Endothelial cell of umbilical vein (primary cell): ENCODE data around the gene RFC2. TPM values are rescaled to one million over a fixed set of nuclear protein-coding genes. Genes with fewer than 3 reads are reported as not detected.
"Not testable (repeated sequence)": the region's sequence is repeated elsewhere in the genome, so short reads cannot be mapped to it uniquely, and the experiment has no call there.

Experiments used
- BruUV-seq: library from RNA; stranded (reverse); fragments of 400-500 nt; replicated peaks from 2 replicates; lab custom pipeline; 2021; lab: Mats Ljungman, UMichigan
- CTCF ChIA-PET: fragments of 300-600, 350-600 bp; sonication (Branson Sonifier 250); formaldehyde crosslinking; loops from one replicate; lab custom pipeline; 2021; ENCODE audit warnings: antibody characterized with exemption, inconsistent platforms; lab: Charles Lee
- POLR2A ChIA-PET: fragments of 300-600, 350-600 bp; sonication (Branson Sonifier 250); formaldehyde crosslinking; loops from one replicate; lab custom pipeline; 2021; ENCODE audit warnings: antibody characterized with exemption, inconsistent platforms; lab: Charles Lee
- DNase-seq: peaks from one replicate; pipeline ENCODE4 v3.0.0-alpha.2; 2011; ENCODE audit warnings: low read depth, low spot score
- FAIRE-seq: peaks from 2 replicates; lab custom pipeline; 2011; peaks lifted over from hg19 to GRCh38; lab: Jason Lieb, UNC
- H2AFZ ChIP-seq: 2 replicates; pipeline ENCODE4 v1.6.0; 2012; ENCODE audit warnings: low read depth, low read length, control low read depth, inconsistent platforms
- H3K27ac ChIP-seq: 2 replicates; pipeline ENCODE4 v1.5.1; 2011; ENCODE audit warnings: low read depth, mild to moderate bottlenecking, control low read depth, low read length, moderate library complexity; ENCODE audit not compliant: insufficient read depth
- H3K27me3 ChIP-seq, 2 experiments: 2 replicates each; pipeline versions ENCODE4 v1.6.0 to v1.6.1; 2011; ENCODE audit warnings: low read length in 2 of 2, mixed read lengths in 1 of 2; ENCODE audit not compliant: control insufficient read depth in 2 of 2, insufficient read depth in 2 of 2
- H3K36me3 ChIP-seq, 2 experiments: 2 replicates in 1 of 2; 3 replicates in 1 of 2; pipeline ENCODE4 v1.5.1; 2011; ENCODE audit warnings: low read length in 2 of 2, mild to moderate bottlenecking in 1 of 2, moderate library complexity in 1 of 2; ENCODE audit not compliant: control insufficient read depth in 2 of 2, insufficient read depth in 2 of 2; ENCODE audit errors: extremely low read depth in 1 of 2
- H3K4me1 ChIP-seq: 3 replicates; pipeline ENCODE4 v1.5.1; 2011; ENCODE audit warnings: mild to moderate bottlenecking, low read length; ENCODE audit not compliant: control insufficient read depth, insufficient read depth; ENCODE audit errors: extremely low read depth
- H3K4me2 ChIP-seq: 2 replicates; pipeline ENCODE4 v1.6.1; 2011; ENCODE audit warnings: low read length, control low read depth, mixed read lengths; ENCODE audit not compliant: insufficient read depth
- H3K4me3 ChIP-seq, 3 experiments: fragments of 200-600 bp in 1 of 3; sonication (generic), shearing (Covaris generic) in 1 of 3; replicated peaks in 1 of 3; 2 replicates each; pipeline ENCODE4 v1.5.1; 2011 to 2016; ENCODE audit warnings: control low read depth in 3 of 3, low read length in 3 of 3, mild to moderate bottlenecking in 2 of 3, inconsistent platforms in 1 of 3, low read depth in 1 of 3, moderate library complexity in 1 of 3; ENCODE audit not compliant: insufficient read depth in 1 of 3
- H3K79me2 ChIP-seq: 2 replicates; pipeline ENCODE4 v1.6.0; 2012; ENCODE audit warnings: low read length, inconsistent platforms; ENCODE audit not compliant: control insufficient read depth, insufficient read depth
- H3K9ac ChIP-seq: replicated peaks from 2 replicates; pipeline ENCODE3; 2011; ENCODE audit warnings: low read length, control low read depth; ENCODE audit not compliant: insufficient read depth; ENCODE audit errors: extremely low read depth
- H3K9me1 ChIP-seq: replicated peaks from 3 replicates; pipeline ENCODE4 v1.6.0; 2011; ENCODE audit warnings: mild to moderate bottlenecking, low read length; ENCODE audit not compliant: control insufficient read depth, insufficient read depth; ENCODE audit errors: extremely low read depth
- H3K9me3 ChIP-seq: replicated peaks from 2 replicates; pipeline ENCODE4 v1.5.1; 2012; ENCODE audit warnings: low read length, inconsistent platforms; ENCODE audit not compliant: control insufficient read depth, insufficient read depth
- H4K20me1 ChIP-seq: replicated peaks from 2 replicates; pipeline ENCODE3; 2011; ENCODE audit warnings: mild to moderate bottlenecking, low read length; ENCODE audit not compliant: control insufficient read depth, insufficient read depth; ENCODE audit errors: extremely low read depth
- CTCF ChIP-seq, 2 donors: IDR thresholded peaks; 1 replicate in 1 of 2; 2 replicates in 1 of 2; pipeline ENCODE4 v1.5.1; 2011; ENCODE audit warnings: low read length in 2 of 2, mild to moderate bottlenecking in 2 of 2, moderate library complexity in 2 of 2, control low read depth in 1 of 2, inconsistent platforms in 1 of 2, low read depth in 1 of 2; ENCODE audit not compliant: insufficient read depth in 1 of 2; ENCODE audit errors: extremely low read depth in 1 of 2
- EZH2 ChIP-seq: IDR thresholded peaks from 2 replicates; pipeline ENCODE4 v1.6.1; 2012; ENCODE audit warnings: borderline replicate concordance, low read depth, mild to moderate bottlenecking, moderate library complexity, low read length, inconsistent platforms; ENCODE audit not compliant: severe bottlenecking
- FOS ChIP-seq: IDR thresholded peaks from 2 replicates; pipeline ENCODE4 v1.6.1; 2011; ENCODE audit warnings: mild to moderate bottlenecking, low read length, moderate library complexity, borderline replicate concordance; ENCODE audit not compliant: insufficient read depth
- GATA2 ChIP-seq: IDR thresholded peaks from 2 replicates; pipeline ENCODE4 v1.7.0; 2011; ENCODE audit warnings: low read depth, mild to moderate bottlenecking, moderate library complexity, mixed read lengths, low read length; ENCODE audit not compliant: insufficient read length, insufficient read depth
- JUN ChIP-seq: IDR thresholded peaks from 2 replicates; pipeline ENCODE4 v1.6.1; 2011; ENCODE audit warnings: borderline replicate concordance, low read depth; ENCODE audit not compliant: insufficient read length, insufficient read depth
- MAX ChIP-seq: IDR thresholded peaks from 2 replicates; pipeline ENCODE4 v1.6.1; 2011; ENCODE audit not compliant: insufficient read depth, insufficient read length
- MYC ChIP-seq: IDR thresholded peaks from one replicate; pipeline ENCODE4 v1.6.1; 2011; ENCODE audit warnings: mild to moderate bottlenecking, low read depth, low read length
- POLR2A ChIP-seq: IDR thresholded peaks from 2 replicates; pipeline ENCODE4 v1.6.1; 2012; ENCODE audit warnings: low read depth, mild to moderate bottlenecking, control low read depth, low read length
- POLR2AphosphoS5 ChIP-seq: IDR thresholded peaks from 2 replicates; pipeline ENCODE4 v1.6.1; 2012; ENCODE audit warnings: low read depth, mild to moderate bottlenecking, control low read depth, low read length, moderate library complexity; ENCODE audit not compliant: insufficient read depth
- dilution Hi-C: fragments of 300-500 bp; cut with MboI; formaldehyde crosslinking; loops from one replicate; pipeline ENCODE4 v1.15.0; 2019; ENCODE audit warnings: low sequenced_read_pairs; ENCODE audit not compliant: extremely low pct_ligation_motif_present
- intact Hi-C: fragments of 100-400 bp; cut with micrococcal nuclease; formaldehyde crosslinking; loops from one replicate; pipeline ENCODE4 v1.10.0; 2022
- polyA plus RNA-seq, 4 experiments: library from polyadenylated mRNA; depleted of rRNA in 3 of 4; stranded (reverse) in 3 of 4; unstranded in 1 of 4; fragments of >200 nt; gene quantifications; 2 replicates each; pipeline versions ENCODE4 v1.2.1 to v1.2.3, GENCODE V29; 2011 to 2012; ENCODE audit warnings: missing spikeins in 1 of 4
- total RNA-seq: library from RNA; stranded (reverse); gene quantifications from 2 replicates; pipeline ENCODE4 v1.2.3, GENCODE V29; 2021

RFC2 gene
- total and polyA plus RNA-seq, 2 donors (not counting 3 experiments of a cell fraction or from before 2014, with no cell fraction given): 24.4 to 44.3 TPM

- intact Hi-C loops: loop anchor here (5.0 kb wide), 1 partner anchor 54 kb away; no protein-coding TSS in a partner anchor
- no peak for FAIRE-seq
- POLR2A ChIA-PET: interaction anchor here (0.7 kb wide), 1 partner anchor 183 kb away, joined by 3 read pairs; no protein-coding TSS in a partner anchor
Observed at GRCh38 chr7:74252893-74253292, 1.3 kb downstream of the RFC2 start.

GRCh38 chr7:74249058-74249457 lies 5.1 kb downstream of the RFC2 start:
- intact Hi-C loops, H3K27me3 ChIP-seq, H2AFZ ChIP-seq, H4K20me1 ChIP-seq, H3K9me1 ChIP-seq, H3K27ac ChIP-seq, H3K4me1 ChIP-seq, H3K4me3 ChIP-seq, H3K9ac ChIP-seq, FAIRE-seq, H3K9me3 ChIP-seq, POLR2A ChIA-PET, BruUV-seq, dilution Hi-C loops, H3K4me2 ChIP-seq, DNase-seq: not testable (repeated sequence)
- H3K79me2 ChIP-seq: peaks cover 14% of the 10 kb centered on the region
- H3K36me3 ChIP-seq: peaks cover 10% of the 10 kb centered on the region in 2 experiments
- CTCF ChIA-PET: interaction anchor here (1.1 kb wide), 1 partner anchor 43 kb away, joined by 3 read pairs; no protein-coding TSS in a partner anchor

More at GRCh38 chr7:74252893-74253292, 1.3 kb downstream of the RFC2 start:
- no TSS peak for BruUV-seq
- H3K9me1 ChIP-seq: no peaks in the 10 kb centered on the region
- peak overlapping the region; percentile 94 for H3K4me2 ChIP-seq
- H4K20me1 ChIP-seq: no peaks in the 10 kb centered on the region
- no peak overlapping the region for H3K4me3 ChIP-seq
- H3K27me3 ChIP-seq: no peaks in the 10 kb centered on the region
- peaks cover 22% of the 10 kb centered on the region for H3K4me1 ChIP-seq
- no peak overlapping the region for H2AFZ ChIP-seq
- H3K27ac ChIP-seq: no peak overlapping the region
- dilution Hi-C loops: no loop called here
- peaks cover 15% of the 10 kb centered on the region for H3K79me2 ChIP-seq
- peaks cover 9 to 10% of the 10 kb centered on the region in 2 experiments for H3K36me3 ChIP-seq
- H3K9me3 ChIP-seq: no peaks in the 10 kb centered on the region
- CTCF ChIA-PET: interaction anchor here (0.6 kb wide), 1 partner anchor 136 kb away, joined by 3 read pairs; no protein-coding TSS in a partner anchor
- peak overlapping the region; percentile 96 for H3K9ac ChIP-seq
- no peak for DNase-seq
- TF ChIP-seq JUN: no peak
- no peak for TF ChIP-seq MAX
- no peak for TF ChIP-seq GATA2
- TF ChIP-seq FOS: no peak
- TF ChIP-seq EZH2: no peak
- TF ChIP-seq MYC: no peak
- no peak for TF ChIP-seq POLR2AphosphoS5
- no peak for TF ChIP-seq POLR2A
- TF ChIP-seq CTCF (IDR thresholded peaks at IDR 0.05; ENCODE audit: extremely low read depth in 1 of 2, insufficient read depth in 1 of 2, low read depth in 1 of 2, low read length in 2 of 2): no peak
